Keratinocyte (primary cell): ENCODE data around the gene GTF3C1.

Source experiments
- CTCF ChIP-seq, 3 experiments: IDR thresholded peaks in 1 of 3; conservative IDR thresholded peaks in 1 of 3; optimal IDR thresholded peaks in 1 of 3; 2 replicates in 2 of 3; 3 replicates in 1 of 3; pipeline versions ENCODE3 to v1.5.1; 2011; ENCODE audit warnings: low read length in 3 of 3, mild to moderate bottlenecking in 3 of 3, moderate library complexity in 2 of 3, control low read depth in 1 of 3, inconsistent platforms in 1 of 3; ENCODE audit not compliant: insufficient read depth in 2 of 3; ENCODE audit errors: extremely low read depth in 1 of 3
- EZH2 ChIP-seq: IDR thresholded peaks from one replicate; pipeline ENCODE4 v1.6.1; 2012; ENCODE audit warnings: inconsistent platforms, mild to moderate bottlenecking, low read length, moderate library complexity

- TF ChIP-seq CTCF (optimal IDR thresholded peaks at IDR 0.05 in 1 of 3, IDR thresholded peaks at IDR 0.05 in 1 of 3, conservative IDR thresholded peaks at IDR 0.05 in 1 of 3; ENCODE audit: extremely low read depth in 1 of 3, insufficient read depth in 2 of 3, low read length in 3 of 3) (no peak), EZH2 (no peak)
Observed at GRCh38 chr16:27558434-27558833, 8.7 kb upstream of the GTF3C1 start.
